ENCODE results near the gene SLC2A14. TPM values are rescaled to one million over a fixed set of nuclear protein-coding genes. Genes with fewer than 3 reads are reported as not detected.
"Not testable (repeated sequence)": the region's sequence is repeated elsewhere in the genome, so short reads cannot be mapped to it uniquely, and the experiment has no call there.

SLC2A14 gene
- total and polyA plus RNA-seq, 2 experiments from 2014 or later = not detected

- H3K9ac ChIP-seq = no peak overlapping the region
- H2AFZ ChIP-seq = no peak overlapping the region
- H3K36me3 ChIP-seq (ENCODE audit: low read depth) = no peaks in the 10 kb centered on the region
- H3K4me2 ChIP-seq (ENCODE audit: unreplicated experiment) = no peak overlapping the region
- 5 to 17% methylated on average over 2 of the region's 2 CpGs for WGBS, 2 experiments (ENCODE audit: low coverage in 1 of 2, low lambda C conversion rate in 2 of 2, missing lambda C conversion rate in 2 of 2)
- no peaks in the 10 kb centered on the region for H4K20me1 ChIP-seq (ENCODE audit: insufficient read depth)
- no peaks in the 10 kb centered on the region for H3K79me2 ChIP-seq (ENCODE audit: insufficient read depth)
- no peak overlapping the region for H3K27ac ChIP-seq
- H3K9me3 ChIP-seq (ENCODE audit: low read depth) = no peaks in the 10 kb centered on the region
- TF ChIP-seq EZH2 (IDR thresholded peaks at IDR 0.05; ENCODE audit: insufficient read depth, poor library complexity, severe bottlenecking) (no peak), EZH2phosphoT487 (IDR thresholded peaks at IDR 0.05; ENCODE audit: insufficient read depth, low read depth) (no peak)
- in situ Hi-C loops (cut with MboI) = no loop called here
- H3F3A ChIP-seq (ENCODE audit: insufficient read depth) = no peaks in the 10 kb centered on the region
- H3K9me2 ChIP-seq (ENCODE audit: insufficient read depth) = no peaks in the 10 kb centered on the region
- no peaks in the 10 kb centered on the region for H3K4me1 ChIP-seq (ENCODE audit: insufficient read depth)
- no peak overlapping the region for H3K4me3 ChIP-seq
- DNase-seq = no peak
- peaks cover 33% of the 10 kb centered on the region for H3K27me3 ChIP-seq (replicated peaks; ENCODE audit: insufficient read depth)
Measured at GRCh38 chr12:7784701-7785100, 88.0 kb downstream of the SLC2A14 start.

GRCh38 chr12:7783433-7783832 is 89.3 kb downstream of the SLC2A14 start:
- H3K9me3 ChIP-seq (ENCODE audit: low read depth); in situ Hi-C loops (cut with MboI); H3K36me3 ChIP-seq (ENCODE audit: low read depth); DNase-seq; H4K20me1 ChIP-seq (ENCODE audit: insufficient read depth); H3K9me2 ChIP-seq (ENCODE audit: insufficient read depth); H3K9ac ChIP-seq; H2AFZ ChIP-seq; H3K79me2 ChIP-seq (ENCODE audit: insufficient read depth); H3K4me2 ChIP-seq (ENCODE audit: unreplicated experiment); H3K27ac ChIP-seq; H3K4me1 ChIP-seq (ENCODE audit: insufficient read depth); H3K4me3 ChIP-seq; H3F3A ChIP-seq (ENCODE audit: insufficient read depth): not testable (repeated sequence)
- peaks cover 28% of the 10 kb centered on the region for H3K27me3 ChIP-seq (replicated peaks; ENCODE audit: insufficient read depth)
- WGBS, 2 experiments (ENCODE audit: low coverage in 1 of 2, low lambda C conversion rate in 2 of 2, missing lambda C conversion rate in 2 of 2) = 61 to 67% methylated on average over 8 to 9 of the region's 9 CpGs

GRCh38 chr12:7782055-7782454 is 90.7 kb downstream of the SLC2A14 start:
- WGBS, 2 experiments (ENCODE audit: low coverage in 1 of 2, low lambda C conversion rate in 2 of 2, missing lambda C conversion rate in 2 of 2) = 52 to 53% methylated on average over 6 of the region's 6 CpGs
- TF ChIP-seq EZH2phosphoT487 (IDR thresholded peaks at IDR 0.05; ENCODE audit: insufficient read depth, low read depth) (no peak), EZH2 (IDR thresholded peaks at IDR 0.05; ENCODE audit: insufficient read depth, poor library complexity, severe bottlenecking) (no peak)
- no peak overlapping the region for H3K4me2 ChIP-seq (ENCODE audit: unreplicated experiment)
- H3K9ac ChIP-seq = no peak overlapping the region
- no peak overlapping the region for H3K4me3 ChIP-seq
- H3K9me2 ChIP-seq (ENCODE audit: insufficient read depth) = no peaks in the 10 kb centered on the region
- H4K20me1 ChIP-seq (ENCODE audit: insufficient read depth) = no peaks in the 10 kb centered on the region
- DNase-seq = no peak
- H3F3A ChIP-seq (ENCODE audit: insufficient read depth) = no peaks in the 10 kb centered on the region
- no peak overlapping the region for H3K27ac ChIP-seq
- H2AFZ ChIP-seq = no peak overlapping the region
- no peaks in the 10 kb centered on the region for H3K79me2 ChIP-seq (ENCODE audit: insufficient read depth)
- in situ Hi-C loops (cut with MboI) = no loop called here
- peaks cover 18% of the 10 kb centered on the region; the same call in 1 of the 2 replicates for H3K27me3 ChIP-seq (replicated peaks; ENCODE audit: insufficient read depth)
- no peaks in the 10 kb centered on the region for H3K4me1 ChIP-seq (ENCODE audit: insufficient read depth)
- H3K36me3 ChIP-seq (ENCODE audit: low read depth) = no peaks in the 10 kb centered on the region
- no peaks in the 10 kb centered on the region for H3K9me3 ChIP-seq (ENCODE audit: low read depth)

- Histone ChIP-seq H3K9me3 (ENCODE audit: low read depth) (no peaks in the 10 kb centered on the region), H4K20me1 (ENCODE audit: insufficient read depth) (no peaks in the 10 kb centered on the region), H3K4me1 (ENCODE audit: insufficient read depth) (no peaks in the 10 kb centered on the region), H3K4me3 (no peak overlapping the region), H3F3A (ENCODE audit: insufficient read depth) (no peaks in the 10 kb centered on the region), H3K4me2 (ENCODE audit: unreplicated experiment) (no peak overlapping the region), H3K27me3 (replicated peaks; ENCODE audit: insufficient read depth) (peaks cover 22% of the 10 kb centered on the region), H3K9ac (no peak overlapping the region), H3K36me3 (ENCODE audit: low read depth) (no peaks in the 10 kb centered on the region), H2AFZ (no peak overlapping the region), H3K79me2 (ENCODE audit: insufficient read depth) (no peaks in the 10 kb centered on the region), H3K27ac (no peak overlapping the region), H3K9me2 (ENCODE audit: insufficient read depth) (no peaks in the 10 kb centered on the region)
- DNase-seq = no peak
- TF ChIP-seq EZH2phosphoT487 (IDR thresholded peaks at IDR 0.05; ENCODE audit: insufficient read depth, low read depth) (no peak), EZH2 (IDR thresholded peaks at IDR 0.05; ENCODE audit: insufficient read depth, poor library complexity, severe bottlenecking) (no peak)
- 69 to 70% methylated on average over 3 of the region's 3 CpGs for WGBS, 2 experiments (ENCODE audit: low coverage in 1 of 2, low lambda C conversion rate in 2 of 2, missing lambda C conversion rate in 2 of 2)
- in situ Hi-C loops (cut with MboI) = no loop called here
Measured at GRCh38 chr12:7781274-7781673, 91.4 kb downstream of the SLC2A14 start.

GRCh38 chr12:7769999-7770398 is 102.7 kb downstream of the SLC2A14 start:
- no peak overlapping the region for H3K27ac ChIP-seq
- H3K79me2 ChIP-seq (ENCODE audit: insufficient read depth) = no peaks in the 10 kb centered on the region
- H3K4me2 ChIP-seq (ENCODE audit: unreplicated experiment) = no peak overlapping the region
- TF ChIP-seq EZH2phosphoT487 (IDR thresholded peaks at IDR 0.05; ENCODE audit: insufficient read depth, low read depth) = no peak
- no peak for TF ChIP-seq EZH2 (IDR thresholded peaks at IDR 0.05; ENCODE audit: insufficient read depth, poor library complexity, severe bottlenecking)
- H3K9me2 ChIP-seq (ENCODE audit: insufficient read depth) = no peaks in the 10 kb centered on the region
- no peaks in the 10 kb centered on the region for H3F3A ChIP-seq (ENCODE audit: insufficient read depth)
- no peaks in the 10 kb centered on the region for H3K9me3 ChIP-seq (ENCODE audit: low read depth)
- DNase-seq = no peak
- 4 to 5% methylated on average over 3 of the region's 3 CpGs for WGBS, 2 experiments (ENCODE audit: low coverage in 1 of 2, low lambda C conversion rate in 2 of 2, missing lambda C conversion rate in 2 of 2)
- no peaks in the 10 kb centered on the region for H4K20me1 ChIP-seq (ENCODE audit: insufficient read depth)
- H3K27me3 ChIP-seq (replicated peaks; ENCODE audit: insufficient read depth) = no peaks in the 10 kb centered on the region
- no peak overlapping the region for H3K9ac ChIP-seq
- H3K36me3 ChIP-seq (ENCODE audit: low read depth) = no peaks in the 10 kb centered on the region
- H3K4me3 ChIP-seq = no peak overlapping the region
- no peak overlapping the region for H2AFZ ChIP-seq
- no peaks in the 10 kb centered on the region for H3K4me1 ChIP-seq (ENCODE audit: insufficient read depth)
- in situ Hi-C loops (cut with MboI) = no loop called here

Small RNA genes within 50 kb of the gene (small RNA-seq; reads per million reads assigned to genes)
- gene RF00019 (ENCODE audit: low read depth, low replicate concordance) = not detected

Other genes starting within 250 kb of the SLC2A14 start
- not detected in 2 replicates for gene APOBEC1, start 207.0 kb downstream of the SLC2A14 start, total RNA-seq (2014; rRNA removed; shearing (Covaris generic))
- gene APOBEC1, start 207.0 kb downstream of the SLC2A14 start, polyA plus RNA-seq (2016; fragmentation: Nextera tagmentation; extraction: Ambion mirVana) = not detected in 2 replicates
- gene GDF3, start 177.1 kb downstream of the SLC2A14 start, total RNA-seq (2014; rRNA removed; shearing (Covaris generic)) = not detected in 2 replicates
- gene GDF3, start 177.1 kb downstream of the SLC2A14 start, polyA plus RNA-seq (2016; fragmentation: Nextera tagmentation; extraction: Ambion mirVana) = not detected in 2 replicates
- not detected in 2 replicates for gene DPPA3, start 161.5 kb downstream of the SLC2A14 start, total RNA-seq (2014; rRNA removed; shearing (Covaris generic))
- gene DPPA3, start 161.5 kb downstream of the SLC2A14 start, polyA plus RNA-seq (2016; fragmentation: Nextera tagmentation; extraction: Ambion mirVana) = not detected in 2 replicates
- not detected in 2 replicates for gene CLEC4C, start 125.5 kb downstream of the SLC2A14 start, total RNA-seq (2014; rRNA removed; shearing (Covaris generic))
- not detected in 2 replicates for gene CLEC4C, start 125.5 kb downstream of the SLC2A14 start, polyA plus RNA-seq (2016; fragmentation: Nextera tagmentation; extraction: Ambion mirVana)
- gene NANOGNB, start 107.7 kb downstream of the SLC2A14 start, total RNA-seq (2014; rRNA removed; shearing (Covaris generic)) = not detected in 2 replicates
- not detected in 2 replicates for gene NANOGNB, start 107.7 kb downstream of the SLC2A14 start, polyA plus RNA-seq (2016; fragmentation: Nextera tagmentation; extraction: Ambion mirVana)
- gene NANOG, start 83.5 kb downstream of the SLC2A14 start, total RNA-seq (2014; rRNA removed; shearing (Covaris generic)) = 0.13 TPM in 1 of 2 replicates, not detected in the other
- 0.13 TPM in 1 of 2 replicates, not detected in the other for gene NANOG, start 83.5 kb downstream of the SLC2A14 start, polyA plus RNA-seq (2016; fragmentation: Nextera tagmentation; extraction: Ambion mirVana)
- gene SLC2A3, start 63.3 kb upstream of the SLC2A14 start, total RNA-seq (2014; rRNA removed; shearing (Covaris generic)) = 72.5 and 73.7 TPM in 2 replicates
- gene SLC2A3, start 63.3 kb upstream of the SLC2A14 start, polyA plus RNA-seq (2016; fragmentation: Nextera tagmentation; extraction: Ambion mirVana) = 71.5 and 71.8 TPM in 2 replicates
- gene FOXJ2, start 159.8 kb upstream of the SLC2A14 start, total RNA-seq (2014; rRNA removed; shearing (Covaris generic)) = 8.2 and 11.0 TPM in 2 replicates
- 10.5 and 11.6 TPM in 2 replicates for gene FOXJ2, start 159.8 kb upstream of the SLC2A14 start, polyA plus RNA-seq (2016; fragmentation: Nextera tagmentation; extraction: Ambion mirVana)
- not detected in 2 replicates for gene C3AR1, start 193.4 kb upstream of the SLC2A14 start, total RNA-seq (2014; rRNA removed; shearing (Covaris generic))
- 0.24 TPM in 1 of 2 replicates, not detected in the other for gene C3AR1, start 193.4 kb upstream of the SLC2A14 start, polyA plus RNA-seq (2016; fragmentation: Nextera tagmentation; extraction: Ambion mirVana)
- 36.6 and 40.1 TPM in 2 replicates for gene NECAP1, start 209.4 kb upstream of the SLC2A14 start, total RNA-seq (2014; rRNA removed; shearing (Covaris generic))
- 28.0 and 30.2 TPM in 2 replicates for gene NECAP1, start 209.4 kb upstream of the SLC2A14 start, polyA plus RNA-seq (2016; fragmentation: Nextera tagmentation; extraction: Ambion mirVana)

Data from GM23248 (cell line).